ENCODE results near the gene BLVRA.

- TF ChIP-seq CTCF (IDR thresholded peaks at IDR 0.05), result no peak
- TF ChIP-seq POLR2A (IDR thresholded peaks at IDR 0.05), result no peak
These were observed 10.8 kb downstream of the BLVRA start for GRCh38 chr7:43769281-43769680.
